WTC11 (cell line): Measurements from ENCODE around the gene CYSRT1.

Source experiments
- TP53 ChIP-seq: sonication (generic); formaldehyde crosslinking; IDR thresholded peaks from 2 replicates; pipeline ENCODE4 v1.8.1; 2023; ENCODE audit warnings: mild to moderate bottlenecking, missing genetic modification reagents
- TF ChIP-seq, protein P1 (sequence below): fragments of 200-600 bp; IDR thresholded peaks from 2 replicates; pipeline ENCODE4 v1.8.0; 2022; ENCODE audit warnings: antibody characterized with exemption
- TF ChIP-seq, protein P2 (sequence below): fragments of 250-450 bp; sonication (Bioruptor Pico); IDR thresholded peaks from 2 replicates; pipeline ENCODE4 v1.9.0; 2021; ENCODE audit warnings: mild to moderate bottlenecking
- TF ChIP-seq, protein P3 (sequence below): fragments of 250-450 bp; sonication (Bioruptor Pico); IDR thresholded peaks from 2 replicates; pipeline ENCODE4 v2.1.2; 2022; ENCODE audit warnings: mild to moderate bottlenecking, moderate library complexity

DNA sequence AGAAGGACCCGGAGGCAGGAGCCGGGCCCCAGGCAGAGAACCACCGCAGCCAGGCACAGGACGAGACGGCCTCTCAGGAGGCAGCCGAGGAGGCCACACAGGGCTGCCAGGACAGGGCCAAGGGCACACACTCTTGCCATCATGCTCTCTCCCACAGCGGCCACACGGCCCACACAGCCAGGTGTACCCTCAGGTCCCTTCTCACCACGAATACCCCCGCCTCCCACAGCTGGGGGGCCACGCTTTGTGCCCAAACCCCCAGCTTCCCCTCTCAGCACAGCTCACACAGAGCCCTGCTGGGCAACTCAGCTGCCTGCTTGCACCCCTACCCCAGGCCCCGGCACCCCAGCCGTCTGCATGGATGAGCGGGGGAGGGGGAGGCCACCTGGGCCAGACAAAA is 31.2 kb upstream of the CYSRT1 start:
- TF ChIP-seq, protein P1, sequence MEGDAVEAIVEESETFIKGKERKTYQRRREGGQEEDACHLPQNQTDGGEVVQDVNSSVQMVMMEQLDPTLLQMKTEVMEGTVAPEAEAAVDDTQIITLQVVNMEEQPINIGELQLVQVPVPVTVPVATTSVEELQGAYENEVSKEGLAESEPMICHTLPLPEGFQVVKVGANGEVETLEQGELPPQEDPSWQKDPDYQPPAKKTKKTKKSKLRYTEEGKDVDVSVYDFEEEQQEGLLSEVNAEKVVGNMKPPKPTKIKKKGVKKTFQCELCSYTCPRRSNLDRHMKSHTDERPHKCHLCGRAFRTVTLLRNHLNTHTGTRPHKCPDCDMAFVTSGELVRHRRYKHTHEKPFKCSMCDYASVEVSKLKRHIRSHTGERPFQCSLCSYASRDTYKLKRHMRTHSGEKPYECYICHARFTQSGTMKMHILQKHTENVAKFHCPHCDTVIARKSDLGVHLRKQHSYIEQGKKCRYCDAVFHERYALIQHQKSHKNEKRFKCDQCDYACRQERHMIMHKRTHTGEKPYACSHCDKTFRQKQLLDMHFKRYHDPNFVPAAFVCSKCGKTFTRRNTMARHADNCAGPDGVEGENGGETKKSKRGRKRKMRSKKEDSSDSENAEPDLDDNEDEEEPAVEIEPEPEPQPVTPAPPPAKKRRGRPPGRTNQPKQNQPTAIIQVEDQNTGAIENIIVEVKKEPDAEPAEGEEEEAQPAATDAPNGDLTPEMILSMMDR, result no peak
- no peak for TF ChIP-seq TP53 (CRISPR knock-in tag)
- TF ChIP-seq, protein P2, sequence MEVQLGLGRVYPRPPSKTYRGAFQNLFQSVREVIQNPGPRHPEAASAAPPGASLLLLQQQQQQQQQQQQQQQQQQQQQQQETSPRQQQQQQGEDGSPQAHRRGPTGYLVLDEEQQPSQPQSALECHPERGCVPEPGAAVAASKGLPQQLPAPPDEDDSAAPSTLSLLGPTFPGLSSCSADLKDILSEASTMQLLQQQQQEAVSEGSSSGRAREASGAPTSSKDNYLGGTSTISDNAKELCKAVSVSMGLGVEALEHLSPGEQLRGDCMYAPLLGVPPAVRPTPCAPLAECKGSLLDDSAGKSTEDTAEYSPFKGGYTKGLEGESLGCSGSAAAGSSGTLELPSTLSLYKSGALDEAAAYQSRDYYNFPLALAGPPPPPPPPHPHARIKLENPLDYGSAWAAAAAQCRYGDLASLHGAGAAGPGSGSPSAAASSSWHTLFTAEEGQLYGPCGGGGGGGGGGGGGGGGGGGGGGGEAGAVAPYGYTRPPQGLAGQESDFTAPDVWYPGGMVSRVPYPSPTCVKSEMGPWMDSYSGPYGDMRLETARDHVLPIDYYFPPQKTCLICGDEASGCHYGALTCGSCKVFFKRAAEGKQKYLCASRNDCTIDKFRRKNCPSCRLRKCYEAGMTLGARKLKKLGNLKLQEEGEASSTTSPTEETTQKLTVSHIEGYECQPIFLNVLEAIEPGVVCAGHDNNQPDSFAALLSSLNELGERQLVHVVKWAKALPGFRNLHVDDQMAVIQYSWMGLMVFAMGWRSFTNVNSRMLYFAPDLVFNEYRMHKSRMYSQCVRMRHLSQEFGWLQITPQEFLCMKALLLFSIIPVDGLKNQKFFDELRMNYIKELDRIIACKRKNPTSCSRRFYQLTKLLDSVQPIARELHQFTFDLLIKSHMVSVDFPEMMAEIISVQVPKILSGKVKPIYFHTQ, result no peak
- TF ChIP-seq, protein P3, sequence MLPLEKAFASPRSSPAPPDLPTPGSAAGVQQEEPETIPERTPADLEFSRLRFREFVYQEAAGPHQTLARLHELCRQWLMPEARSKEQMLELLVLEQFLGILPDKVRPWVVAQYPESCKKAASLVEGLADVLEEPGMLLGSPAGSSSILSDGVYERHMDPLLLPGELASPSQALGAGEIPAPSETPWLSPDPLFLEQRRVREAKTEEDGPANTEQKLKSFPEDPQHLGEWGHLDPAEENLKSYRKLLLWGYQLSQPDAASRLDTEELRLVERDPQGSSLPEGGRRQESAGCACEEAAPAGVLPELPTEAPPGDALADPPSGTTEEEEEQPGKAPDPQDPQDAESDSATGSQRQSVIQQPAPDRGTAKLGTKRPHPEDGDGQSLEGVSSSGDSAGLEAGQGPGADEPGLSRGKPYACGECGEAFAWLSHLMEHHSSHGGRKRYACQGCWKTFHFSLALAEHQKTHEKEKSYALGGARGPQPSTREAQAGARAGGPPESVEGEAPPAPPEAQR (CRISPR knock-in tag), result no peak
